GM21529 (cell line): Measurements from ENCODE around the gene UBE2F.
"Not testable (repeated sequence)": the region's sequence is repeated elsewhere in the genome, so short reads cannot be mapped to it uniquely, and the experiment has no call there.

Experiments used
- ATAC-seq: cut with Tn5 transposase; IDR thresholded peaks from one replicate; pipeline ENCODE4 v1.9.1; 2021; ENCODE audit not compliant: unreplicated experiment

Gene UBE2F

GRCh38 chr2:237977380-237977779 lies 10.6 kb downstream of the UBE2F start:
- no peak for ATAC-seq

GRCh38 chr2:237978058-237978712 lies 11.4 kb downstream of the UBE2F start:
- no peak for ATAC-seq

DNA sequence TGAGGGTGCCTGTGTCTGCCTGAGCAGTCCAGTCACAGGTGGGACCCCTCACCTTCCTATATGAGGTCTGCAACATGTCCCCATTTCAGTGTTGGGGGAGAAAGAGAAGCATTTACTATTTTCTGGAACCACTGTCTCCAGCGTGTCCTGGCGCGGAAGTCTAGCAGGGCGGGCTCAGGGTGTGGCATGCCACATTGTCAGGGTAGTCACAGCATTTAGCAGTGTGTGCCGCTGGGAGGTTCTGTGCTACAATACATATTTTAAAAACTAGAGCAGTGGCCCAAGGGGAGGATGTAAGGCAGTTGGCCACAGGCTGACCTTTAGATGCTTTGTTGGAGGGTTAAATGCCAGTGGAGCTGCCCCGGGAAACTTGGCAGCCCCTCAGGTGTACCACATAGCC lies 12.5 kb downstream of the UBE2F start:
- ATAC-seq, result no peak

DNA sequence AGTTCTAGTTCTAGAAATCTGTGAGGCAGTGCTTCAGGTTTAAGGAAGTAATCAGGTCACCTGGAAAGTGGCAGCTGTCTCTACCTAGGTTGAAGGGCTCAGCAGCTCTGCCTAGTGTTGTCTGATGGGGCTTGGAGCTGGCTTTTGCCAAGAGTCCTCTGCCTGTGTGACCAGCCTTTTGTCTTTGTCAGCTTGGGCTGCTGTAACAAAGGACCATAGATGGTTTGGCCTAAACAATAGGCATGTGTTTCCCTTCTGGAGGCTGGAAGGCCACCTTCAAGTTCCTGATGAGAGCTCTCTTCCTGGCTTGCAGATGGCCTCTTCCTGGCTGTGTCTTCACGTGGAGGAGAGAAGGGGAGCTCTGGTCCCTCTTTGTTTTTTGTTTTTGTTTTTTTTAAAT lies 13.3 kb downstream of the UBE2F start:
- ATAC-seq, result no peak

DNA sequence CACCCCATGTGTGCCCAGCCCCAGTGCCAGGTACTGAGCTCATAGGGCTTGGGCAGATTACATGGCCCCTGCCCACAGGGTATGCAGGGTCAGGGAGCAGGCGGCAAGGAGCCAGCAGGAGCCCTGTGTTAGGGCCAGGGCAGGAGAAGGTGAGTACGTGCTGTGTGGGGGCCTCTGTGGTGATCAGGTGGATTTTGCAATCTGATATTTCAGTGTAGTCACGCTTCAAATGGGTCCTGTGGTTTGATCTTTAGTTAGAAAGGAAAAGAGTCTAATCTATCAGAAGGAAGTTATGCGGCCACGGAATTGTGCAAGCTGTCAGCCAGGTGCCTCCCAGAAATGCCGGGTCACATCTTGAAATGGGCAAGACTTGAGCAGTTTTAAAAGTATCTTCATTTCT lies 13.9 kb downstream of the UBE2F start:
- ATAC-seq, result no peak

GRCh38 chr2:237981621-237982020 lies 14.8 kb downstream of the UBE2F start:
- ATAC-seq, result not testable (repeated sequence)

DNA sequence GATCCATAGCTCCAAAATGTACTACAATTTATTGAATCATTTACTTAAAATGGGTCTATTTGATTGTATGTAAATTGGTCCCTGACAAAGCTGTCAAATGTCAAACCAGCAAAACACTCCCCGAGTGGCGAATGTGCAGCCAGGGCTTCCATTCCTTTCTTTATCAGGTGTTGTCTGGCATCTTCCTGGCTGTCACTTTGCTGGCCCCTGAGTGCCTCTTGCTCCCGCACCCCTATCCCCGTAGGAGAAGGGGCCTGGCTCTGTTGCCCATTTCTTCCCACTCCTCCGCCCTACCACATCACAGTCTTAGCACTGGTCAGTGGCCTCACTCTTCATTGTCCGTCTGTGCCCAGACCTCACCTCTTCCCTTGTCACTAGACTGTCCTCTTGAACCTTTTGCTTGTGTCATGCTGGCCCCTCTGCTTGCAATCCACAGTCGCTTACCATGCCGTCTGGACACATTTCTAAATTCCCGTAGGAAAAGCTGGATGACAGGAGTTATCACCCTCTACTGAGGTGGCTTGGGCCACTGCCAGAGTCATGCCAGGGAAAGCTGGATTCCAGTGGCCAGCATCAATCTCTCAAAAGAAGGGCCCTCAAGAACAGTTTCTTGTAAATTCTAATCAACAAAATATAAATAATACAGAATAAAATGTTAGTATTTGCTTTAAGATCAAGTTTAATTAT lies 15.4 kb downstream of the UBE2F start:
- no peak for ATAC-seq

DNA sequence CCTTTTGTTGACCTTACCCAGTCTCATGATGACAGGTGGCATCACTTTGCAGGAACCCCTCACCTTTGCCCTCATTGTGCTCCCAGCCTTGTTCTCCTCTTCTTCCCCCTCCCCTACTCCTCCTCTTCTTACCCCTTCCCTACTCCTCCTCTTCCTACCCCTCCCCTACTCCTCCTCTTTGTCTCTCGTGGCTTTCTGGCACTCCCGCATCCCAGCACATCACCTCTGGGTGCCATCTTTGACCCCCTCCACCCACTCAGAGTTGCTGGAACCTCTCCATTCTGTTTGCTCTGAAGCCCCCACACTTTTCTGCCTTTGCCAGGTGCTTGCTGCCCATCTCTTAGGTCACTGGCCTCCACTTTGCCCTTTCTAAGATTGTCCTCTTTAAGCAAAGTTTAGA lies 17.1 kb downstream of the UBE2F start:
- ATAC-seq, result no peak

GRCh38 chr2:237987268-237987667 lies 20.5 kb downstream of the UBE2F start:
- no peak for ATAC-seq

- no peak for ATAC-seq
Measured at GRCh38 chr2:237993701-237994100, 26.9 kb downstream of the UBE2F start.

DNA sequence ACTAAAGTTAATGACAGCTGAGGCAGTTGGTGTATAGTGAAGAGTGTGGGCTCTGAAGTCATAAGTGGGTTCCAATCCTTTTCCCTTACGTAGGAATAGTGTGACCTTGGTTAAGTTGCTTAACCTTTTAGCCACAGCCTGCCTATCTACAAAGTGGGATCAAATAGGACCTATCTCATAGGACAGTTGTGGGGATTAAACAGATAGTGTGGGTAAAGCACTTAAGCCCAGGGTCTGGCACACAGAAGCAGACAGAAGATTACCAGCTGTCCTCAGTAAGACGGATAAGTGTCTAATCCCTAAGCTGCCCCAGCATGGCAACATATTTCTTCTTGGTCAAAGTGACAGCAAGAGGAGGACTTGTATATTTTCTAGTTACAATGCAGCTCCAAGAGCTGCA lies 28.2 kb downstream of the UBE2F start:
- ATAC-seq, result no peak

DNA sequence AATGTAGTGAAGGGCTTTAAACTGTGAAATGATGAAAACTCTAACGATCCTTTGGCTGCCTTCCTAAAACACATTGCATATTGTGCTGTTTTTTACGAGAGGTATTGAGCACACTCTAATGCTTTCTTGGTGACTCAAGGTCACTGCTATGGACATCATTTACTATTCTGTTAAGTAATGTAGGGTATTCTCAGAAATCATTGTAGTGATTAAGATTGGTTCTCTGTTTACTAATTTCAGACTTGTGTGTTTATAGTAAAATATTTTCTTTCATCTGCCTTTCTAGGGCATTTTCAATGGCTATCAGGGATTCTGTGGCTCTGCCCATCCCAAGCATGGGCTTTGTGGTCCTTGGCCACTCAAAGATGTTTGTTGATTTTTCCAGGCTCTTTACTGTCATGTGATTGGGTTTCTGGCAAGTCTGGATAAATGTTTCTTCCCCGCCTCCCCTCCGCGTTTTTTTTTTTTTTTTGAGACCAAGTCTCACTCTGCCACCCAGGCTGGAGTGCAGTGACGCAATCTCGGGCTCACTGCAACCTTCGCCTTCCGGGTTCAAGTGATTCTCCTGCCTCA lies 29.3 kb downstream of the UBE2F start:
- ATAC-seq, result no peak

DNA sequence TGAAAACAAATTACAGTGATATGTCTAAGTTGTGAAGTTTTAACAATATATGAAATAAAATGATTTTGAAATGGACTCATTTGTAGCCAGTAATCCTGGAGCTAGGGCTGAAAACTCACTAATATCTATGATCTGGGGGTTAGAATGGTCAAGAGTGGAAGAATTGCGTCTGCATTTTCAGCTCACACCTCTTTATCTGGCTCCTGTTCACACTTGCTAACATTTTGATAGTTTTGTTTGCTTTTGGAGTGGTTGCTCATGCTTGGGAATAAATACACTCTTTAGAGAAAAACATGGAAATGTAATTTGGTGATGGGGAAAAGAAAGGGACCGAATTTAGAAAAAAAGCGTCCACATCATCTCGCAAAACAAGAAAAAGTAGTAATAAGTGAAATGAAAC lies 30.7 kb downstream of the UBE2F start:
- ATAC-seq, result no peak

DNA sequence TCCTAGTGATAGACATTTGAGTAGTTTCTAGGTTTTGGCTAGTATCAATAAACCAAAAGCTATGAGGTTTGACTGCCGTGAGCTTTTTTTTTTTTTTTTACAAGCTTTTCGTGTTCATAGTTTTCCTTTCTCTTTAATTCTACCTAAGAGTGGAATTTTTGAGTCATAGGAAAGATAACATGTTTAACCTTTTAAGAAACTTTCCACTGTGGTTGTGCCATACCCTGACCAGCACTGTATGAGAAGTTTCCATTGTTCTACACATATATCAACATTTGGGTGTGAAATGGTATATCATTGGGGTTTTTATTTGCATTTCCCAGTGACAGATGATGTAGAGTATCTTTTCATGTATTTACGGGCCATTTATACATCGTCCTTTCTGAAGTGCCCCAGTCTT lies 31.7 kb downstream of the UBE2F start:
- ATAC-seq, result peak; percentile 88

GRCh38 chr2:238003234-238004031 lies 36.6 kb downstream of the UBE2F start:
- no peak for ATAC-seq

DNA sequence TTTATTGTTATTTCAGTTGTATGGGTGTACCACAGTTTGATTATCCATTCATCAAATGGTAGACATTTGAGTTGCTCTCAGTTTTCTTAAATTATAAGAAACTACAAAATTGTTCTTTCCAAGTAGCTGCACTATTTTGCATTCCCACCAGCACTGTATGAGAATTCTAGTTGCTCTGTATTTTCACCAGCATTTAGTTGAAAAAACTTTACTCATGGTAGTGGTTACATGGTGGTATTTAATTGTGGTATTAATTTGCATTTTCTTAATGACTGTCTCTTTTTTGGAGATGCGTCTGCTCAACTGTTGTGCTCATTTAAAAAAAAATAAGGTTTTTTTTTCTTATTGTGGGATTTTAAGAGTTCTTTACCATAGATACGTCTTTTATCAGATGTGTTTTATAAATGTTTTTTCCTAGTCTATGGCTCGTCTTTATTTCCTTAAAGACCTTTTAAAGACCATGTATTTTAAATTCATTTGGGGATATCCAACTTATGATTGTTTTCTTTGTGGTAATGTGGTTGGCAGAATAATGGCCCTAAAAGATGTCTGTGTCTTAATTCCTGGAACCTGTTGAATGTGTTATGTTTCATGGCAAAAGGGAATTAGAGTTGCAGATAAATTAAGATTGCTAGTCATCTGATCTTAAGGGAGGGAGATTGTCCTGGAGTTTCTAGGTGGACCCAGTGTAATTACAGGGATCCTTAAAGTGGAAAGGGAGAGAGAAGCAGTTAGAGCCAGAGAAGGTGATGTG lies 37.4 kb downstream of the UBE2F start:
- ATAC-seq, result no peak

GRCh38 chr2:238005528-238005927 lies 38.7 kb downstream of the UBE2F start:
- ATAC-seq, result no peak

DNA sequence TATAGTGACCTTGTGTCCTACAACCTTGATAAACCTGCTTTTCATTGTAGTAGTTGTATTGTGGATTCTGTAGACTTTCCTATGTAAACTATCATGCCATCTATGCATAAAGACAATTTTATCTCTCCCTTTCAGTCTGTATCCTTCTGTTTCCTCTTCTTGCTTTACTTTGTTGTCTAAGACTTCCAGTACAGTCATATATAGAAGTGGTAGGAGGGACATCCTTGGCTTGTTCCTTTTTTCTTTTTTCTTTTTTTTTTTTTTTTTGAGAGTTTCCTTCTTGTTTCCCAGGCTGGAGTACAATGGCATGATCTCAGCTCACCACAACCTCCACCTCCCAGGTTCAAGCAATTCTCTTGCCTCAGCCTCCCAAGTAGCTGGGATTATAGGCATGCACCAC lies 39.7 kb downstream of the UBE2F start:
- ATAC-seq, result no peak

GRCh38 chr2:238007924-238008323 lies 41.1 kb downstream of the UBE2F start:
- ATAC-seq, result no peak

GRCh38 chr2:238009563-238009962 lies 42.7 kb downstream of the UBE2F start:
- no peak for ATAC-seq

DNA sequence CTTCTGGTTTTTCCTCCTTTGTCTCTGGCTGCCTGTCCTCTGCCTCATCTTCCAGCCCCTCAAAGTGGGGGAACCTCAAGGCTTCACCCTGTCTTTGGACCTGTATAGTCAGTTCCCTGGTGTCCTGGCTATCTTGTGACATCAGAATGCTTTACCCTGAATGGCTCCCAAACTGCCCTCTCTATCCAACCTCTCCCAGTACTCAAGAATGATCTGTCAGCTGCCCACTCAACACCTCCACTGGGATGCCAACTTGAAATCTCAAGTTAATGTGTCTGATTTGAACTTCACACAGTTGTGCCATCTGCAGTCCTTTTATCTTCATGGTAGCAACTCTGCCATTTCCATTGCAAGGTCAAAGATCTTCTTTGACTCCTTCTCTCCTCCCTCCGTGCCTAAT lies 43.8 kb downstream of the UBE2F start:
- ATAC-seq, result no peak
